K562 (cell line): ENCODE results near the gene SIGMAR1. TPM values are rescaled to one million over a fixed set of nuclear protein-coding genes. Genes with fewer than 3 reads are reported as not detected.

ENCODE experiments used
- CHCHD3 ChIP-seq: fragments of 250-450 bp; sonication (Bioruptor Pico); IDR thresholded peaks from 2 replicates; pipeline ENCODE4 v2.1.2; 2022; ENCODE audit warnings: mild to moderate bottlenecking
- CHD2 ChIP-seq: IDR thresholded peaks from 2 replicates; pipeline ENCODE4 v1.6.1; 2011; ENCODE audit warnings: low read depth, low read length
- ELF1 ChIP-seq: fragments of 200-800 bp; sonication (Bioruptor generic); IDR thresholded peaks from 2 replicates; pipeline ENCODE4 v1.6.1; 2016; ENCODE audit warnings: missing genetic modification characterization, missing compliant biosample characterization
- HDAC3 ChIP-seq: fragments of 450-650 bp; IDR thresholded peaks from 2 replicates; pipeline ENCODE4 v1.6.1; 2018; ENCODE audit warnings: borderline replicate concordance, mild to moderate bottlenecking, moderate library complexity; ENCODE audit not compliant: partially characterized antibody
- KDM1A ChIP-seq, 2 experiments: fragments of 450-650 bp; IDR thresholded peaks; 2 replicates each; pipeline ENCODE4 v1.6.1; 2016; ENCODE audit warnings: mild to moderate bottlenecking in 2 of 2
- NFRKB ChIP-seq: fragments of 450-650 bp; IDR thresholded peaks from 2 replicates; pipeline ENCODE4 v1.6.1; 2016; ENCODE audit warnings: low read depth
- PHF20 ChIP-seq: fragments of 450-650 bp; IDR thresholded peaks from 2 replicates; pipeline ENCODE4 v1.6.1; 2018; ENCODE audit not compliant: partially characterized antibody
- SREBF1 ChIP-seq: fragments of 150-350 bp; IDR thresholded peaks from 2 replicates; pipeline ENCODE4 v1.6.1; 2014; ENCODE audit warnings: antibody characterized with exemption, low read depth, low read length, borderline replicate concordance
- TSC22D4 ChIP-seq: fragments of 450-650 bp; IDR thresholded peaks from 2 replicates; pipeline ENCODE4 v1.6.1; 2016; ENCODE audit warnings: missing genetic modification characterization, missing biosample characterization, control low read depth
- XRCC4 ChIP-seq: IDR thresholded peaks from one replicate; pipeline ENCODE4 v1.6.1; 2011; ENCODE audit not compliant: insufficient read depth, insufficient read length; ENCODE audit errors: extremely low read depth
- ZEB2 ChIP-seq: fragments of 450-650 bp; IDR thresholded peaks from 2 replicates; pipeline ENCODE4 v1.6.1; 2016
- ZNF76 ChIP-seq: fragments of 250-450 bp; sonication (Bioruptor Pico); IDR thresholded peaks from 2 replicates; pipeline ENCODE4 v1.4.0; 2020; ENCODE audit warnings: mild to moderate bottlenecking, moderate library complexity, borderline replicate concordance
- polyA plus RNA-seq, 8 experiments: library from polyadenylated mRNA; depleted of rRNA in 4 of 8; stranded (reverse) in 5 of 8; unstranded in 3 of 8; fragments of >200 nt; fragmentation: Nextera tagmentation in 2 of 8; fragmentation: Illumina TruSeq in 1 of 8; extraction: Ambion mirVana in 2 of 8; extraction: Trizol in 1 of 8; gene quantifications; 2 replicates each; pipeline versions ENCODE4 v1.2.1 to v1.2.3, GENCODE V29; 2011 to 2014; ENCODE audit warnings: inconsistent platforms in 1 of 8, missing spikeins in 1 of 8
- total RNA-seq, 7 experiments: library from RNA; depleted of rRNA in 6 of 7; stranded (reverse); fragments of >200 nt in 6 of 7; fragmentation: Illumina TruSeq in 2 of 7; extraction: Trizol in 2 of 7; gene quantifications; 2 replicates each; pipeline versions ENCODE4 v1.2.1 to v1.2.3, GENCODE V29; 2011 to 2021; ENCODE audit warnings: low replicate concordance in 1 of 7
- TF ChIP-seq, protein P1 (sequence below), 2 experiments: fragments of 450-650 bp; IDR thresholded peaks; 2 replicates each; pipeline ENCODE4 v1.6.1; 2016
- TF ChIP-seq, protein P2 (sequence below), 2 experiments: fragments of 150-350 bp in 1 of 2; IDR thresholded peaks; 2 replicates each; pipeline ENCODE4 v1.6.1; 2012 to 2016; ENCODE audit warnings: low read depth in 2 of 2, low read length in 2 of 2, mild to moderate bottlenecking in 1 of 2, moderate library complexity in 1 of 2
- TF ChIP-seq, protein P3 (sequence below), 2 experiments: fragments of 450-650 bp; IDR thresholded peaks; 2 replicates each; pipeline ENCODE4 v1.6.1; 2016; ENCODE audit warnings: mild to moderate bottlenecking in 2 of 2, borderline replicate concordance in 1 of 2, low read depth in 1 of 2, moderate library complexity in 1 of 2

Gene SIGMAR1
- total and polyA plus RNA-seq, 9 of the 15 experiments (the other 6 are each of a cell fraction or from before 2014, with no cell fraction given) = 6.9 to 80.0 (median 35.2) TPM

DNA sequence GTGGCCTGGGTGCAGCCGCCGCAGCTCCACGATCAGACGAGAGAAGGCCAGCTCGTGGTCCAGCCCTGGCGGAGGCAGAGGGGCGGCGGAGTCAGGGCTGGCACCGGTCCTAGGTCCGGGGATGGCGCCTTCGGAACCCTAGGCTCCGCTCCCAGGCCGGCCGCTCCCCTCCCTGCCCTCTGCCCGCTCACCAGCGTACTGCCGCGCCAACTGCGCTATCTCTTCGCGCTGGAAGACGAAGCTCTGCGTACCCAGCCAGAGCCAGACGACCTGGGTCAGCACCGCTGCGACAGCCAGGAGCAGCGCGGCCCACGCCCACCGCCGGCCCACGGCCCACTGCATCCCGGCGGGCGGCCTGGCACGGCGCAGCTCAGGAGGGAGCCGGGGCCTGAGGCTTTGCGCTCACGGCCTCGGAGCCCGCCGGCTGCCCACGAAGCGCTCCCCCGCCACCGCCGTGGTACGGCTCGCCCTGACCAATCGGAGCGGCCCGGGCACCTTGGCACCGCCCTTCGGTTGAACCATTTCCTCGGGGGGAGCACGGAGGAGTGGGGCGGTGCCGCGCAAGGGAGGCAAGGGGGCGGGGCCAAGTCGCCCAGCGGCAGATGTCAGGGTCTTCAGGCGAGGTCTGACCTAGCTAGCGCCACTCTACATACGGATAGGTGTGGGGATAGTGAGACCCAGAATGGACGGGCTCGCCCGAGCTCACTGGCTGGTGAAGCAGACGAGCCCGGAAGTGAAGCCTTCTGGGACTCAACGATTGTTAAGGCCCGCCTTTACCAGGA is at the start of gene SIGMAR1 (continued):
- no peak for TF ChIP-seq XRCC4
- TF ChIP-seq CHCHD3 (CRISPR knock-in tag) = no peak
- TF ChIP-seq KDM1A (IDR thresholded peaks at IDR 0.05) = no peak
- no peak for TF ChIP-seq CHD2
- no peak for TF ChIP-seq ZNF76 (CRISPR knock-in tag)
- no peak for TF ChIP-seq TSC22D4 (tag)
- TF ChIP-seq SREBF1 = 0 out of 2 replicates have a peak, but pooled peaks have one; percentile 16
- TF ChIP-seq PHF20 = no peak
- TF ChIP-seq, protein P1, sequence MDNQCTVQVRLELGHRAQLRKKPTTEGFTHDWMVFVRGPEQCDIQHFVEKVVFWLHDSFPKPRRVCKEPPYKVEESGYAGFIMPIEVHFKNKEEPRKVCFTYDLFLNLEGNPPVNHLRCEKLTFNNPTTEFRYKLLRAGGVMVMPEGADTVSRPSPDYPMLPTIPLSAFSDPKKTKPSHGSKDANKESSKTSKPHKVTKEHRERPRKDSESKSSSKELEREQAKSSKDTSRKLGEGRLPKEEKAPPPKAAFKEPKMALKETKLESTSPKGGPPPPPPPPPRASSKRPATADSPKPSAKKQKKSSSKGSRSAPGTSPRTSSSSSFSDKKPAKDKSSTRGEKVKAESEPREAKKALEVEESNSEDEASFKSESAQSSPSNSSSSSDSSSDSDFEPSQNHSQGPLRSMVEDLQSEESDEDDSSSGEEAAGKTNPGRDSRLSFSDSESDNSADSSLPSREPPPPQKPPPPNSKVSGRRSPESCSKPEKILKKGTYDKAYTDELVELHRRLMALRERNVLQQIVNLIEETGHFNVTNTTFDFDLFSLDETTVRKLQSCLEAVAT (IDR thresholded peaks at IDR 0.05) = no peak
- TF ChIP-seq ZEB2 = no peak
- peak; percentile 60; the same call in 1 of the 2 replicates for TF ChIP-seq ELF1 (tag)
- TF ChIP-seq NFRKB = no peak
- TF ChIP-seq HDAC3 = no peak
- TF ChIP-seq, protein P2, sequence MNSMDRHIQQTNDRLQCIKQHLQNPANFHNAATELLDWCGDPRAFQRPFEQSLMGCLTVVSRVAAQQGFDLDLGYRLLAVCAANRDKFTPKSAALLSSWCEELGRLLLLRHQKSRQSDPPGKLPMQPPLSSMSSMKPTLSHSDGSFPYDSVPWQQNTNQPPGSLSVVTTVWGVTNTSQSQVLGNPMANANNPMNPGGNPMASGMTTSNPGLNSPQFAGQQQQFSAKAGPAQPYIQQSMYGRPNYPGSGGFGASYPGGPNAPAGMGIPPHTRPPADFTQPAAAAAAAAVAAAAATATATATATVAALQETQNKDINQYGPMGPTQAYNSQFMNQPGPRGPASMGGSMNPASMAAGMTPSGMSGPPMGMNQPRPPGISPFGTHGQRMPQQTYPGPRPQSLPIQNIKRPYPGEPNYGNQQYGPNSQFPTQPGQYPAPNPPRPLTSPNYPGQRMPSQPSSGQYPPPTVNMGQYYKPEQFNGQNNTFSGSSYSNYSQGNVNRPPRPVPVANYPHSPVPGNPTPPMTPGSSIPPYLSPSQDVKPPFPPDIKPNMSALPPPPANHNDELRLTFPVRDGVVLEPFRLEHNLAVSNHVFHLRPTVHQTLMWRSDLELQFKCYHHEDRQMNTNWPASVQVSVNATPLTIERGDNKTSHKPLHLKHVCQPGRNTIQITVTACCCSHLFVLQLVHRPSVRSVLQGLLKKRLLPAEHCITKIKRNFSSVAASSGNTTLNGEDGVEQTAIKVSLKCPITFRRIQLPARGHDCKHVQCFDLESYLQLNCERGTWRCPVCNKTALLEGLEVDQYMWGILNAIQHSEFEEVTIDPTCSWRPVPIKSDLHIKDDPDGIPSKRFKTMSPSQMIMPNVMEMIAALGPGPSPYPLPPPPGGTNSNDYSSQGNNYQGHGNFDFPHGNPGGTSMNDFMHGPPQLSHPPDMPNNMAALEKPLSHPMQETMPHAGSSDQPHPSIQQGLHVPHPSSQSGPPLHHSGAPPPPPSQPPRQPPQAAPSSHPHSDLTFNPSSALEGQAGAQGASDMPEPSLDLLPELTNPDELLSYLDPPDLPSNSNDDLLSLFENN (IDR thresholded peaks at IDR 0.05; ENCODE audit: low read depth in 2 of 2, low read length in 2 of 2) = no peak
- TF ChIP-seq, protein P3, sequence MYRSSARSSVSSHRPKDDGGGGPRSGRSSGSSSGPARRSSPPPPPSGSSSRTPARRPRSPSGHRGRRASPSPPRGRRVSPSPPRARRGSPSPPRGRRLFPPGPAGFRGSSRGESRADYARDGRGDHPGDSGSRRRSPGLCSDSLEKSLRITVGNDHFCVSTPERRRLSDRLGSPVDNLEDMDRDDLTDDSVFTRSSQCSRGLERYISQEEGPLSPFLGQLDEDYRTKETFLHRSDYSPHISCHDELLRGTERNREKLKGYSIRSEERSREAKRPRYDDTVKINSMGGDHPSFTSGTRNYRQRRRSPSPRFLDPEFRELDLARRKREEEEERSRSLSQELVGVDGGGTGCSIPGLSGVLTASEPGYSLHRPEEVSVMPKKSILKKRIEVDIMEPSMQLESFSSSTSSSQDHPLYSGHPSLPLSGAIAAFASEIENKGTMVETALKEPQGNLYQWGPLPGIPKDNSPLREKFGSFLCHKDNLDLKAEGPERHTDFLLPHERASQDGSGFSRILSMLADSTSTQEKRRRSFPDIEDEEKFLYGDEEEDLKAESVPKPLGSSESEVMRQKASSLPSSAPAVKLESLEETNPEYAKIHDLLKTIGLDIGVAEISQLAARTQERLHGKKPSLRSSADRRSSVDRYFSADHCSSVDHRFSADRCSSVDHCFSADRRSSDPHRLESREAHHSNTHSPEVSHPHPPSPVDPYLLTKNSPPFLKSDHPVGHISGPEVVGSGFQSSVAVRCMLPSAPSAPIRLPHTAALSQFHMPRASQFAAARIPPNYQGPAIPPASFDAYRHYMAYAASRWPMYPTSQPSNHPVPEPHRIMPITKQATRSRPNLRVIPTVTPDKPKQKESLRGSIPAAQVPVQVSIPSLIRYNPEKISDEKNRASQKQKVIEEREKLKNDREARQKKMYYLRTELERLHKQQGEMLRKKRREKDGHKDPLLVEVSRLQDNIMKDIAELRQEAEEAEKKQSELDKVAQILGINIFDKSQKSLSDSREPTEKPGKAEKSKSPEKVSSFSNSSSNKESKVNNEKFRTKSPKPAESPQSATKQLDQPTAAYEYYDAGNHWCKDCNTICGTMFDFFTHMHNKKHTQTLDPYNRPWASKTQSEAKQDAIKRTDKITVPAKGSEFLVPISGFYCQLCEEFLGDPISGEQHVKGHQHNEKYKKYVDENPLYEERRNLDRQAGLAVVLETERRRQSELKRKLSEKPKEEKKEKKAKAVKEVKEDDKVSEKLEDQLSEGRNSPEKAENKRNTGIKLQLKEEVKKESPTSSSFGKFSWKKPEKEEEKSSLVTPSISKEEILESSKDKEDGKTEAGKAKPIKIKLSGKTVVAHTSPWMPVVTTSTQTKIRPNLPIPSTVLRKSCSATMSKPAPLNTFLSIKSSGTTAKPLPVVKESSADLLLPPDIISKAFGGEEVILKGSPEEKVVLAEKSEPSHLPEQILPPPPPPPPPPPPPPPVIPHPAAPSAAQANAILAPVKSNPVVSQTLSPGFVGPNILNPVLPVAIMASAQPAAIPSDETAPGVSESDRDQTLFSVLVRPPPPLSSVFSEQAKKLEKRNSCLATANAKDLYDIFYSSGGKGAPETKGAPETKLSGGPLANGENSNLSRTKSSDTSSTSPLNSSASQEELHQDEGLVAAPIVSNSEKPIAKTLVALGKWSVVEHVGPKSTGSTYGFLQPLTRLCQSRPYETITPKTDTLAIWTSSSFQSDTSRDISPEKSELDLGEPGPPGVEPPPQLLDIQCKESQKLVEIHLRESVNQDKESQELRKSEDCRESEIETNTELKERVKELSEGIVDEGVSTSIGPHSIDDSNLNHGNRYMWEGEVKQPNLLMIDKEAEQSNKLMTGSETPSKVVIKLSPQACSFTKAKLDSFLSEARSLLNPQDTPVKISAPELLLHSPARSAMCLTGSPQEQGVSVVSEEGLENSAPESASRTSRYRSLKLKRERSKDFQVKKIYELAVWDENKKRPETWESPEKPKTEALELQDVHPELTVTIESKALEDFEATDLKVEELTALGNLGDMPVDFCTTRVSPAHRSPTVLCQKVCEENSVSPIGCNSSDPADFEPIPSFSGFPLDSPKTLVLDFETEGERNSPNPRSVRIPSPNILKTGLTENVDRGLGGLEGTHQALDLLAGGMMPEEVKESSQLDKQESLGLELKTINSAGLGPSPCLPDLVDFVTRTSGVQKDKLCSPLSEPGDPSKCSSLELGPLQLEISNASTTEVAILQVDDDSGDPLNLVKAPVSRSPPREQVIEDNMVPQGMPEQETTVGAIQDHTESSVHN (IDR thresholded peaks at IDR 0.05; ENCODE audit: borderline replicate concordance in 1 of 2, low read depth in 1 of 2) = no peak
